Retinal pigment epithelial cell (primary cell): ENCODE results near the gene BLID.

Experiments used
- DNase-seq: peaks from one replicate; pipeline ENCODE4 v3.0.0-alpha.2; 2010; ENCODE audit warnings: low read depth
- H3K4me3 ChIP-seq: 2 replicates; pipeline ENCODE4 v1.5.1; 2011; ENCODE audit warnings: mild to moderate bottlenecking, low read length, control low read depth, moderate library complexity
- TF ChIP-seq, protein P1 (sequence below): conservative IDR thresholded peaks from 2 replicates; pipeline ENCODE4 v1.5.1; 2011; ENCODE audit warnings: low read depth, low read length, control low read depth, inconsistent platforms

BLID gene

DNA sequence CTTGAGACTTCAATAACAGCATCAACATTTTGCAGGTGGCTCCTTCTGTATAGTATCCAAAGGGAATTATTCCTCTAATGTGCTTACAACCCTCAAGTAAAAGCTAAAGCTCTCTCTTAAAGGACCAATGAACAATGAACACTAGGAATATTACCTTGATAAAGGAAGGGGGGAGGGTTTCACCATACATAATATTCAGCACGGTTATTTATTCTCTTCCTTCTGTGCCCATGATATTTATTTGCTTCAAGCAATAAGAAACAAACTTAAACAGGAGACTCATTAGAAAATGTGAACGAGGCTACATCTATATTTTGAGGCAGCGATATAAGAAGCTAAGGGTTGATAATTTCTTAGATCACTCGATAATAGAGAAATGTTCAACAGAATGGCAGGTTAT, 21.2 kb downstream of the BLID start:
- peak overlapping the region; percentile 96 for H3K4me3 ChIP-seq
- TF ChIP-seq, protein P1, sequence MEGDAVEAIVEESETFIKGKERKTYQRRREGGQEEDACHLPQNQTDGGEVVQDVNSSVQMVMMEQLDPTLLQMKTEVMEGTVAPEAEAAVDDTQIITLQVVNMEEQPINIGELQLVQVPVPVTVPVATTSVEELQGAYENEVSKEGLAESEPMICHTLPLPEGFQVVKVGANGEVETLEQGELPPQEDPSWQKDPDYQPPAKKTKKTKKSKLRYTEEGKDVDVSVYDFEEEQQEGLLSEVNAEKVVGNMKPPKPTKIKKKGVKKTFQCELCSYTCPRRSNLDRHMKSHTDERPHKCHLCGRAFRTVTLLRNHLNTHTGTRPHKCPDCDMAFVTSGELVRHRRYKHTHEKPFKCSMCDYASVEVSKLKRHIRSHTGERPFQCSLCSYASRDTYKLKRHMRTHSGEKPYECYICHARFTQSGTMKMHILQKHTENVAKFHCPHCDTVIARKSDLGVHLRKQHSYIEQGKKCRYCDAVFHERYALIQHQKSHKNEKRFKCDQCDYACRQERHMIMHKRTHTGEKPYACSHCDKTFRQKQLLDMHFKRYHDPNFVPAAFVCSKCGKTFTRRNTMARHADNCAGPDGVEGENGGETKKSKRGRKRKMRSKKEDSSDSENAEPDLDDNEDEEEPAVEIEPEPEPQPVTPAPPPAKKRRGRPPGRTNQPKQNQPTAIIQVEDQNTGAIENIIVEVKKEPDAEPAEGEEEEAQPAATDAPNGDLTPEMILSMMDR: no peak
- DNase-seq: no peak

DNA sequence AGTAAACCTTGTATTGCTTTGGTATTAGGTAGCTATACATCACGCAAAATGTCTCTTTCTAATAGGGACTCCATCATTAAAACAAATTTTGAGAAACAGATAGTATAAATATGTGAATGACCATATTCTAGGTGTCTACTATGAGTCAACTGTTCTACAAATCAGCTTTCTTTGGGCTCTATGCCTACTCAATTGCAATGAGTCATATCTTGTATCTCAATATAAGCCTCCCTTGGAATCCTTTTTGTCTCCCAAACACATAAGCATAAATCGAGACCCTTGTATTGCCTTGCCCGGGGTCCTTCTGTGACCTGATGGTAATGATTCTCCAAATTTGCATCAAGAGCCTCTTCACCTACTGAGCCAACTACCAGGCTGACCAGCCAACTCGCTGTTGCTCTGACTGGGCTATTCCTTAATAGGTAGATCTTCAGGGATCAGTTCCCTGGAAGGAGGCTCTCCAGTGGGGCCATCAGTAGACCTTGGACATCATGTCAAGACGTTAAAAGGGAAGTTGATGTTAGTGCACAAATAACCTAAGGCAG, 22.2 kb downstream of the BLID start:
- TF ChIP-seq, protein P1: no peak
- H3K4me3 ChIP-seq: no peak overlapping the region
- no peak for DNase-seq

DNA sequence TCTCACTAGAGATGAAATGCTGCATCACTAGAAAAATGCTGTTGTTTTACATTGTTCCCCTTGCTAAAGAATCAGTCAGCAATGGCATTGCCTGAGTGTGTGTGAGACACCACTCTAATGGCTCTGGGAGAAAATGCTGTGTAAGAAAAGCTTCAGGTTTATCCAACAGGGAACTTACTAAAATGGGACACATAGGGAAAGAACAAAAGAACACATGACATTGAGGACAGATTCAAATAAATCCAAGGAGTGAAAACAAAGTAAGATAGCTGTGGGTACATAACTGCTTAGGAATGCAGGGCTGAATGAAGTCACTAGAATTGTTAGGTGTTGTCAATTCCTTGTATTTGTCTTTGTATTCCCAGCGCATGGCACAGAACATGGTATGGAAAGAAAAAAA, 24.2 kb downstream of the BLID start:
- DNase-seq: no peak
- H3K4me3 ChIP-seq: no peak overlapping the region
- TF ChIP-seq, protein P1: no peak

DNA sequence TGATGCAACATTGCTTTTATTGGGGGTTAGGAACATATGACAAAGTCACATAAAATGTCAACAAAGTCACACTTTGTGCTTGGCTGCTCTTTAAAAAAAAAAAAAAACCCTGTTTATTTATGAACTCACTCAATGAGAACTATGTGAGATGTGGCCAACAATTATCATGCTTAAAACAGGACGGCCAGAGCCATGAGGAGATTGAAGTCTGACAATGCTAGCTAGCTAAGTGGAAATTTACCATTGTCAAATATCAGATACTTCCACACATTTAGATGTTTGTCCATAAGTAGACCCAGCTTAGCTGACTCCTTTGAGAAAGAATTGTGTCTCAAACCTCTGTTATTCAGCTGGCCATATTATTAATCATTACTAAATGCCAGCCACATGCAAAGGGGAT, 26.9 kb downstream of the BLID start:
- DNase-seq: no peak
- TF ChIP-seq, protein P1: no peak
- H3K4me3 ChIP-seq: no peak overlapping the region

DNA sequence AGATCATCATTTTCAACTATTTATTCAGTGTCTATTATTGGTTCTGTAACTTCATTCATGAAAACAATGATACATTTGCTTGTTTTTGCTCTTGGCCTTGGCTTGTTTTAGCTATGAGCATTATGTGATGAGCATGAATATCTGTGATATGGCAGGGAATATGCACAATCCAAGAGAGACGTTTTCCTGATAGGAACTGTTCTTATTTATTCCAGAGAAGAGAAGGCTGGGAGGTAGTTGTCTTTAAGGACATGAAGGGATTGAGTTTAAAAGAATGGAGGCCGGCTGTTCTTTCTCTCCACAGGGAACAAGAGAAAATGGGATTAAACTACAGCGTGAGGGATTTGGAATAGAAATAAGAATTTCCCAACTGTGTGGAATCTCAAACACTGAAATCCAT, 30.3 kb downstream of the BLID start:
- no peak overlapping the region for H3K4me3 ChIP-seq
- DNase-seq: no peak
- TF ChIP-seq, protein P1: no peak

DNA sequence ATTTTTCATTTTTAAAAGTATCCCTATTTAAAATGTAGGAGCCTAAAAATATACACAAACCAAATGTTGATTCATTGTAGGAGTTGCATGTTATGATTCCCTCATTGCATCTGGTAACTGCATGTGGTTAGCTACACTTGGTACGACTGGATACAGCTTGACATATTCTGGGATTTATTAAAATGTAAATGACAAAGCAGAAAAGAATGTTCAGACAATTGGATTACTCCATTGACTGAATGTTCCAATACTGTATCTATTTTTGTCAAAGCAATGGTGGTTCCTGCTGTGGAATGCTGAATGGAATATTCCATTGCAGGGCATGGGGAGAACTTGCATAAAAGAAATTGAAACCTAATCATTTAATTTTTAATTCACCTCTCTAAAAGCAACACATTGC, 30.8 kb downstream of the BLID start:
- TF ChIP-seq, protein P1: no peak
- DNase-seq: peak; percentile 98
- H3K4me3 ChIP-seq: no peak overlapping the region

DNA sequence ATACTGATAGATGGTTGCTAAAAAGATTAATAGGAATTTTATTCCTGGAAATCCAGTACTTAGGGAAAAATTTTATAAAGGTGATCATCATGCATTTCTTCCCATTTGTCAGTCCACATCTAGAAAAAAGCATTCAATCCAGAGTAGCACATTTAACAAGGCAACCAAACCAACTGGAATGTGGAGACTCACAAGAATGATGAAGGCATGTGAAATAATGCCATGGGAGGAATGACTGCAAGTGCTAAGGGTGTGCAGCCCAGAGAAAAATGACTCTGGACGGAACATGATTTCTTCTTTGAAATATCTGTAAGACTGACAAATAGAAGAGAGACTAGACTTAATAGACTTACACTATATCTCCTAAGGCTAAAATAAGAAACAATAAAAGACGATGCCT, 33.8 kb downstream of the BLID start:
- no peak overlapping the region for H3K4me3 ChIP-seq
- TF ChIP-seq, protein P1: no peak
- DNase-seq: no peak
